Thyroid gland (tissue), 4 donors: ENCODE results near the gene TMEM209.

ENCODE experiments used
- CTCF ChIP-seq, 6 experiments: fragments of 200-600 bp in 3 of 6; fragments of 450-650 bp in 3 of 6; sonication (generic) in 3 of 6; IDR thresholded peaks; one replicate each; pipeline ENCODE4 v1.5.1; 2016 to 2019; ENCODE audit warnings: antibody characterized with exemption in 6 of 6, mild to moderate bottlenecking in 2 of 6, inconsistent platforms in 1 of 6, moderate library complexity in 1 of 6
- POLR2A ChIP-seq, 2 donors: fragments of 450-650 bp; IDR thresholded peaks; one replicate each; pipeline ENCODE4 v1.6.1; 2017; ENCODE audit warnings: antibody characterized with exemption in 2 of 2, mild to moderate bottlenecking in 2 of 2, moderate library complexity in 1 of 2

GRCh38 chr7:130141161-130141883, 63.9 kb downstream of the TMEM209 start:
- TF ChIP-seq CTCF (IDR thresholded peaks at IDR 0.05) (no peak), POLR2A (IDR thresholded peaks at IDR 0.05) (peak in 1 of 2 donors; percentile 26)
